Activated CD4-positive, alpha-beta T cell treated with anti-CD3 and anti-CD28 coated beads, Interleukin-2, amount 50 U/mL, for 16 hours (primary cell): ENCODE measurements around the gene STAT4.

ENCODE experiments used
- DNase-seq: peaks from one replicate; pipeline ENCODE4 v3.0.0-alpha.2; 2020

Gene STAT4

GRCh38 chr2:191143791-191144190, 7.0 kb downstream of the STAT4 start:
- DNase-seq, result no peak

- no peak for DNase-seq
Measured at GRCh38 chr2:191128911-191129304, 21.9 kb downstream of the STAT4 start.

- DNase-seq, result peak; percentile 50
Measured at GRCh38 chr2:191128172-191128910, 22.5 kb downstream of the STAT4 start.

- no peak for DNase-seq
Measured at GRCh38 chr2:191127235-191127634, 23.6 kb downstream of the STAT4 start.

- peak; percentile 51 for DNase-seq
Measured at GRCh38 chr2:191126386-191127085, 24.3 kb downstream of the STAT4 start.

- DNase-seq, result no peak
Measured at GRCh38 chr2:191125646-191126045, 25.1 kb downstream of the STAT4 start.

- no peak for DNase-seq
Measured at GRCh38 chr2:191122638-191123294, 28.0 kb downstream of the STAT4 start.

- DNase-seq, result no peak
Measured at GRCh38 chr2:191117341-191117740, 33.5 kb downstream of the STAT4 start.

GRCh38 chr2:191115804-191116203, 35.0 kb downstream of the STAT4 start:
- peak; percentile 67 for DNase-seq

- peak; percentile 86 for DNase-seq
Measured at GRCh38 chr2:191115391-191115790, 35.4 kb downstream of the STAT4 start.

- peak; percentile 65 for DNase-seq
Measured at GRCh38 chr2:191114403-191114886, 36.3 kb downstream of the STAT4 start.

GRCh38 chr2:191113761-191114160, 37.0 kb downstream of the STAT4 start:
- DNase-seq, result no peak

GRCh38 chr2:191112448-191112901, 38.3 kb downstream of the STAT4 start:
- DNase-seq, result peak; percentile 66

GRCh38 chr2:191109888-191110287, 40.9 kb downstream of the STAT4 start:
- peak; percentile 38 for DNase-seq

GRCh38 chr2:191108331-191108730, 42.5 kb downstream of the STAT4 start:
- no peak for DNase-seq

GRCh38 chr2:191105082-191105481, 45.7 kb downstream of the STAT4 start:
- DNase-seq, result no peak

GRCh38 chr2:191103774-191104173, 47.0 kb downstream of the STAT4 start:
- no peak for DNase-seq

GRCh38 chr2:191100216-191100615, 50.6 kb downstream of the STAT4 start:
- no peak for DNase-seq

GRCh38 chr2:191087311-191087710, 63.5 kb downstream of the STAT4 start:
- no peak for DNase-seq

- no peak for DNase-seq
Measured at GRCh38 chr2:191086706-191087105, 64.1 kb downstream of the STAT4 start.

- DNase-seq, result no peak
Measured at GRCh38 chr2:191083540-191083939, 67.3 kb downstream of the STAT4 start.

- DNase-seq, result no peak
Measured at GRCh38 chr2:191082321-191082720, 68.5 kb downstream of the STAT4 start.

- no peak for DNase-seq
Measured at GRCh38 chr2:191081411-191082155, 69.2 kb downstream of the STAT4 start.
